Measurements from ENCODE around the gene PELO. TPM values are rescaled to one million over a fixed set of nuclear protein-coding genes. Genes with fewer than 3 reads are reported as not detected.

PELO gene
- total and polyA plus RNA-seq, 9 of the 15 experiments (the other 6 are each of a cell fraction or from before 2014, with no cell fraction given): 5.8 to 14.6 (median 9.6) TPM

DNA sequence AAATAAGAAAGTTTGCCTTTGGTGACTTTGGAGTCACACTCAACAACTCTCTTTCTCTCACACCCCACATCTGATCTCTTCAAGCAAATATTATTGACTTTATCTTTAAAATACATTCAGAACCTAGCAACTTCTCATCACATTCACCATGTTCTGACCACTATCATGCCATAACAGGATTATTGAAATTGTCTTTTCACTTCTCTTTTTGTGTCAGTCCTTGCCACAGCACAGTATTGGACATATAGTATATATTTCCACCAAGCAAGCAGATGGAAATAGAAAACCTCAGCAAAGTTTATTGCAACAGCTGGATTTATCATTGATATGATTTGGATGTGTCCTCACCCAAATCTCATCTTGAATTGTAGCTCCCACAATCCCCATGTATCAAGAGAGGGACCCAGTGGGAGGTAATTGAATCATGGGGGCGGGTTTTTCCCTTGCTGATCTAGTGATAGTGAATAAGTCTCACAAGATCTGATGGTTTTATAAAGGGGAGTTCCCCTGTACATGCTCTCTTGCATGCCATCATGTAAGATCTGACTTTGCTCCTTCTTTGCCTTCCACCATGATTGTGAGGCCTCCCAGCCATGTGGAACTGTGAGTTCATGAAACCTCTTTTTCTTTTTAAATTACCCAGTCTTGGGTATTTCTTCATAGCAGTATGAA, 26.9 kb upstream of the PELO start:
- no TSS peak for BruUV-seq (replicated peaks)
- no peak for FAIRE-seq
- Histone ChIP-seq H3K27ac (ENCODE audit: extremely low read depth, low read depth, low read length) (no peak overlapping the region), H3K4me1 (replicated peaks in 1 of 2; ENCODE audit: control insufficient read depth in 2 of 2, insufficient read depth in 2 of 2, low read length in 2 of 2) (no peaks in the 10 kb centered on the region), H3K9me3 (replicated peaks; ENCODE audit: control insufficient read depth, insufficient read depth, low read depth, low read length) (no peaks in the 10 kb centered on the region), H3K79me2 (ENCODE audit: control insufficient read depth, insufficient read depth, low read length) (no peaks in the 10 kb centered on the region), H3K4me3 (no peak overlapping the region), H2AFZ (ENCODE audit: low read depth, low read length) (no peak overlapping the region), H4K20me1 (replicated peaks; ENCODE audit: control insufficient read depth, insufficient read depth, low read length) (no peaks in the 10 kb centered on the region), H3K9me1 (ENCODE audit: control insufficient read depth, insufficient read depth, low read length) (no peaks in the 10 kb centered on the region), H3K9ac (ENCODE audit: insufficient read depth in 1 of 2, low read depth in 2 of 2, low read length in 2 of 2) (no peak overlapping the region), H3K4me2 (ENCODE audit: insufficient read depth, low read length) (no peak overlapping the region), H3K27me3 (ENCODE audit: control insufficient read depth in 2 of 2, insufficient read depth in 2 of 2, low read length in 2 of 2) (peaks cover 0 to 2% of the 10 kb centered on the region in 2 experiments; a peak in 2 of 5 replicates), H3K36me3 (ENCODE audit: control insufficient read depth, insufficient read depth, low read length) (no peaks in the 10 kb centered on the region)
- in situ Hi-C loops (cut with MboI): no loop called here
- no peak for DNase-seq (ENCODE audit: extremely low read depth in 1 of 4, low spot score in 3 of 4)
- intact Hi-C loops (cut with micrococcal nuclease): no loop called here
- no peak for ATAC-seq
- POLR2A ChIA-PET: no interaction called here
- no peak for TF ChIP-seq ZFPM2 (CRISPR knock-in tag; IDR thresholded peaks at IDR 0.05)
- no peak for TF ChIP-seq POLR3A (IDR thresholded peaks at IDR 0.05; ENCODE audit: borderline replicate concordance, extremely low read depth, insufficient read depth, insufficient read length)
- 0% methylated on average over 1 of the region's 1 CpG for WGBS (ENCODE audit: insufficient coverage, low coverage, missing lambda C conversion rate)
- CTCF ChIA-PET (ENCODE audit: low intra/inter-chr PET ratio): no interaction called here

DNA sequence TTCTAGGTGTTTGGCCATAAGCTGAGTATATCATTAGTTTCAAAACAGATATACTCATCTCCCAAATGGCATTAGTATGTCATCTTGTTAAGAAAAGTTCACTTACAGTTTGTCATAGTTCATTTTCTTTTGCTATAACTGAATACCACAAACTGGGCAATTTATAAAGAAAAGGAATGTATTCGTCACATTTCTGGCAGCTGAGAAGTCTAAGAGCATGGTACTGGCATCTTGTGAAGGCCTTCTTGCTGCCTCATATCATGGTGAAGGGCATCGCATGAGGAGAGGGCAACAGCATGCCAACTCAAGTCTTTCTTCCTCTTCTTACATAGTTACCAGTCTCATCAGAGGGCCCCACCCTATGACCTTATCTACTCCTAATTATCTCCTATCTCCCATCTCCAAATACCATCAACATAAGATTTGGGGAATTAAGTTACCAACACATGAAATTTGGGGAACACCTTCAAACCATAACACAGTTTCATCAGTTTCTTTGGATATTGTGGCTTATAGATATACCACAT, 20.4 kb upstream of the PELO start:
- Histone ChIP-seq H2AFZ (ENCODE audit: low read depth, low read length) (no peak overlapping the region), H3K9me1 (ENCODE audit: control insufficient read depth, insufficient read depth, low read length) (no peaks in the 10 kb centered on the region), H3K4me3 (no peak overlapping the region), H3K27me3 (ENCODE audit: control insufficient read depth in 2 of 2, insufficient read depth in 2 of 2, low read length in 2 of 2) (no peaks in the 10 kb centered on the region), H3K4me2 (ENCODE audit: insufficient read depth, low read length) (no peak overlapping the region), H3K27ac (ENCODE audit: extremely low read depth, low read depth, low read length) (no peak overlapping the region), H3K9ac (ENCODE audit: insufficient read depth in 1 of 2, low read depth in 2 of 2, low read length in 2 of 2) (no peak overlapping the region), H3K9me3 (replicated peaks; ENCODE audit: control insufficient read depth, insufficient read depth, low read depth, low read length) (no peaks in the 10 kb centered on the region), H3K4me1 (replicated peaks in 1 of 2; ENCODE audit: control insufficient read depth in 2 of 2, insufficient read depth in 2 of 2, low read length in 2 of 2) (no peaks in the 10 kb centered on the region), H3K36me3 (ENCODE audit: control insufficient read depth, insufficient read depth, low read length) (no peaks in the 10 kb centered on the region), H3K79me2 (ENCODE audit: control insufficient read depth, insufficient read depth, low read length) (no peaks in the 10 kb centered on the region), H4K20me1 (replicated peaks; ENCODE audit: control insufficient read depth, insufficient read depth, low read length) (no peaks in the 10 kb centered on the region)
- TF ChIP-seq FIP1L1 (IDR thresholded peaks at IDR 0.05; ENCODE audit: low read depth, low read length, poor library complexity, severe bottlenecking): no peak
- no peak for TF ChIP-seq CSDE1 (IDR thresholded peaks at IDR 0.05)
- TF ChIP-seq, protein P1, sequence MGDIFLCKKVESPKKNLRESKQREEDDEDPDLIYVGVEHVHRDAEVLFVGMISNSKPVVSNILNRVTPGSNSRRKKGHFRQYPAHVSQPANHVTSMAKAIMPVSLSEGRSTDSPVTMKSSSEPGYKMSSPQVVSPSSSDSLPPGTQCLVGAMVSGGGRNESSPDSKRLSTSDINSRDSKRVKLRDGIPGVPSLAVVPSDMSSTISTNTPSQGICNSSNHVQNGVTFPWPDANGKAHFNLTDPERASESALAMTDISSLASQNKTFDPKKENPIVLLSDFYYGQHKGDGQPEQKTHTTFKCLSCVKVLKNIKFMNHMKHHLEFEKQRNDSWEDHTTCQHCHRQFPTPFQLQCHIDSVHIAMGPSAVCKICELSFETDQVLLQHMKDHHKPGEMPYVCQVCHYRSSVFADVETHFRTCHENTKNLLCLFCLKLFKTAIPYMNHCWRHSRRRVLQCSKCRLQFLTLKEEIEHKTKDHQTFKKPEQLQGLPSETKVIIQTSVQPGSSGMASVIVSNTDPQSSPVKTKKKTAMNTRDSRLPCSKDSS (IDR thresholded peaks at IDR 0.05; ENCODE audit: low read depth, partially characterized antibody): no peak
- TF ChIP-seq NFRKB (IDR thresholded peaks at IDR 0.05; ENCODE audit: low read depth): no peak
- TF ChIP-seq NR2C1 (IDR thresholded peaks at IDR 0.05): no peak
- TF ChIP-seq NR2C1 (tag; IDR thresholded peaks at IDR 0.05): no peak
- no peak for TF ChIP-seq ARNT (IDR thresholded peaks at IDR 0.05)
- no peak for TF ChIP-seq MBD1 (CRISPR knock-in tag; IDR thresholded peaks at IDR 0.05)
- TF ChIP-seq POLR3A (IDR thresholded peaks at IDR 0.05; ENCODE audit: borderline replicate concordance, extremely low read depth, insufficient read depth, insufficient read length): no peak
- no peak for TF ChIP-seq ZNF655 (CRISPR knock-in tag; IDR thresholded peaks at IDR 0.05)
- ChIA-PET CTCF (ENCODE audit: low intra/inter-chr PET ratio) (no interaction called here), POLR2A (interaction anchor here (1.1 kb wide), 1 partner anchor 9 kb away, joined by 3 read pairs; no protein-coding TSS in a partner anchor)
- BruUV-seq (replicated peaks): no TSS peak
- intact Hi-C loops (cut with micrococcal nuclease) (no loop called here), in situ Hi-C loops (cut with MboI) (no loop called here)
- ATAC-seq: no peak
- WGBS (ENCODE audit: insufficient coverage, low coverage, missing lambda C conversion rate): 0% methylated on average over 2 of the region's 2 CpGs
- FAIRE-seq: no peak
- DNase-seq (ENCODE audit: extremely low read depth in 1 of 4, low spot score in 3 of 4): no peak
